Peyer's patch (tissue), 4 donors: ENCODE results near the gene TUBA1C.

ENCODE experiments used
- CTCF ChIP-seq, 6 experiments: fragments of 450-650 bp in 4 of 6; fragments of 200-600 bp in 2 of 6; sonication (generic) in 1 of 6; IDR thresholded peaks; one replicate each; pipeline ENCODE4 v1.5.1; 2017 to 2019; ENCODE audit warnings: antibody characterized with exemption in 6 of 6, mild to moderate bottlenecking in 3 of 6, moderate library complexity in 1 of 6
- POLR2A ChIP-seq, 2 donors: fragments of 450-650 bp; IDR thresholded peaks; one replicate each; pipeline ENCODE4 v1.5.1; 2017; ENCODE audit warnings: antibody characterized with exemption in 2 of 2, mild to moderate bottlenecking in 2 of 2, moderate library complexity in 2 of 2

GRCh38 chr12:49297695-49298060, 32.8 kb downstream of the TUBA1C start:
- TF ChIP-seq CTCF (IDR thresholded peaks at IDR 0.05), result no peak
- no peak for TF ChIP-seq POLR2A (IDR thresholded peaks at IDR 0.05)
